HL-60 (cell line): ENCODE results near the gene CNOT10.

Experiments used
- DNase-seq, 2 experiments: peaks; one replicate each; pipeline ENCODE4 v3.0.0-alpha.2; 2010 to 2020; ENCODE audit warnings: low read depth in 1 of 2, low spot score in 1 of 2
- H3K27ac ChIP-seq: fragments of 250-450 bp; sonication (Bioruptor Pico); replicated peaks from 2 replicates; pipeline ENCODE4 v1.5.1; 2020; ENCODE audit warnings: mild to moderate bottlenecking, moderate library complexity
- H3K27me3 ChIP-seq: fragments of 250-450 bp; sonication (Bioruptor Pico); 2 replicates; pipeline ENCODE4 v1.5.1; 2021; ENCODE audit warnings: mild to moderate bottlenecking, moderate library complexity; ENCODE audit not compliant: insufficient read depth, poor library complexity, severe bottlenecking
- H3K4me3 ChIP-seq: replicated peaks from 2 replicates; pipeline ENCODE4 v1.5.1; 2011; ENCODE audit warnings: mild to moderate bottlenecking, control low read depth, low read length; ENCODE audit not compliant: insufficient read depth
- GABPA ChIP-seq: IDR thresholded peaks from 2 replicates; pipeline ENCODE4 v1.6.1; 2012; ENCODE audit warnings: low read depth
- POLR2AphosphoS5 ChIP-seq: IDR thresholded peaks from 2 replicates; pipeline ENCODE4 v1.6.1; 2012; ENCODE audit warnings: low read depth
- REST ChIP-seq: IDR thresholded peaks from 2 replicates; pipeline ENCODE4 v1.6.1; 2012; ENCODE audit warnings: low read depth; ENCODE audit not compliant: insufficient replicate concordance
- SPI1 ChIP-seq: IDR thresholded peaks from 2 replicates; pipeline ENCODE4 v1.6.1; 2012; ENCODE audit warnings: low read depth, mild to moderate bottlenecking, borderline replicate concordance
- TF ChIP-seq, protein P1 (sequence below): IDR thresholded peaks from one replicate; pipeline ENCODE4 v1.5.1; 2011; ENCODE audit warnings: low read length, control low read depth, inconsistent platforms; ENCODE audit not compliant: insufficient read depth

CNOT10 gene

DNA sequence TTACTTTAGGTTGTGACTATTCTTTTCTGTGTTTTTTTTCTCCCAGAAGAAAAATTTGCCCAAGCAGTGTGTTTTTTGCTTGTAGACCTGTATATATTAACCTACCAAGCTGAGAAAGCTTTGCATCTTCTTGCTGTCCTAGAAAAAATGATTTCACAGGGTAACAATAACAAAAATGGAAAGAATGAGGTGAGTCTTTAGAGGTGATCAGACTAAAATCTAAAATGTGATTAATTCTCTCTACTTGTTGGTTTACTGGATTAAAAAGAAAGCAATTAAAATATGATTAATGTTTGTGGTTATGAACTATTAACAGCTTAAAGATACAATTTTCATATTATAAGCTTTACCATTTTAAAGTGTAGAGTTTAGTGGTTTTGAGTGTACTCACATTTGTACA, 28.2 kb downstream of the CNOT10 start:
- no peak for TF ChIP-seq GABPA
- no peak for TF ChIP-seq REST
- no peak for TF ChIP-seq SPI1
- TF ChIP-seq, protein P1, sequence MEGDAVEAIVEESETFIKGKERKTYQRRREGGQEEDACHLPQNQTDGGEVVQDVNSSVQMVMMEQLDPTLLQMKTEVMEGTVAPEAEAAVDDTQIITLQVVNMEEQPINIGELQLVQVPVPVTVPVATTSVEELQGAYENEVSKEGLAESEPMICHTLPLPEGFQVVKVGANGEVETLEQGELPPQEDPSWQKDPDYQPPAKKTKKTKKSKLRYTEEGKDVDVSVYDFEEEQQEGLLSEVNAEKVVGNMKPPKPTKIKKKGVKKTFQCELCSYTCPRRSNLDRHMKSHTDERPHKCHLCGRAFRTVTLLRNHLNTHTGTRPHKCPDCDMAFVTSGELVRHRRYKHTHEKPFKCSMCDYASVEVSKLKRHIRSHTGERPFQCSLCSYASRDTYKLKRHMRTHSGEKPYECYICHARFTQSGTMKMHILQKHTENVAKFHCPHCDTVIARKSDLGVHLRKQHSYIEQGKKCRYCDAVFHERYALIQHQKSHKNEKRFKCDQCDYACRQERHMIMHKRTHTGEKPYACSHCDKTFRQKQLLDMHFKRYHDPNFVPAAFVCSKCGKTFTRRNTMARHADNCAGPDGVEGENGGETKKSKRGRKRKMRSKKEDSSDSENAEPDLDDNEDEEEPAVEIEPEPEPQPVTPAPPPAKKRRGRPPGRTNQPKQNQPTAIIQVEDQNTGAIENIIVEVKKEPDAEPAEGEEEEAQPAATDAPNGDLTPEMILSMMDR, result no peak
- TF ChIP-seq POLR2AphosphoS5, result no peak
- Histone ChIP-seq H3K4me3 (no peak overlapping the region), H3K27me3 (no peaks in the 10 kb centered on the region), H3K27ac (no peak overlapping the region)
- DNase-seq, result no peak

DNA sequence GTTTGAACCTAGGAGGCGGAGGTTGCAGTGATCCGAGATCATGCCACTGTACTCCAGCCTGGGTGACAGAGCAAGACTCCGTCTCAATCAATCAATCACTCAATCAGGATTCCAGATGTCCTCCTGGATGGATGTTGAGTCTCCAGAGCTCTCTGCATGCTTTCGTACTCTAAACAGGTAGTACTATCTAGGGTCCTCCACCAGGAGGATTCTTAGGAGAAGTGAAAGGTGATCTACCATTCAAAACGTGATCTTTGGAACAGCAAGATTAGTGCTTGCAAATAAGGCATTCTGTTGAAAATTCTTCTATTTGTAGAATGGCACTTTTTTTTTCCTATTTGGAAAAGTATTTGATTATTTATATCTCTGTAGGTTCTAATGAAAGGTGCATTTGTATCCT, 34.3 kb downstream of the CNOT10 start:
- H3K27me3 ChIP-seq, result no peaks in the 10 kb centered on the region
- no peak for TF ChIP-seq SPI1
- TF ChIP-seq, protein P1, result no peak
- no peak for TF ChIP-seq REST
- TF ChIP-seq GABPA, result no peak
- TF ChIP-seq POLR2AphosphoS5, result no peak
- no peak overlapping the region for H3K4me3 ChIP-seq
- no peak for DNase-seq
- H3K27ac ChIP-seq, result no peak overlapping the region

- no peak overlapping the region for H3K4me3 ChIP-seq
These were observed 34.9 kb downstream of the CNOT10 start for GRCh38 chr3:32719931-32720330.

More at GRCh38 chr3:32719931-32720330, 34.9 kb downstream of the CNOT10 start:
- DNase-seq, result no peak
- H3K27me3 ChIP-seq, result no peaks in the 10 kb centered on the region
- no peak overlapping the region for H3K27ac ChIP-seq
- TF ChIP-seq SPI1 (no peak), REST (no peak), GABPA (no peak)
- TF ChIP-seq, protein P1, result no peak
